Mucosa of descending colon (tissue), 3 donors: ENCODE results near the gene PIM2. TPM values are rescaled to one million over a fixed set of nuclear protein-coding genes. Genes with fewer than 3 reads are reported as not detected.
A peak's percentile ranks its signal among the peaks of the same experiment; 100 is the strongest.

ENCODE experiments used
- ATAC-seq: fragments of 200-7000 bp; cut with Tn5 transposase; one replicate; pipeline ENCODE4 v1.9.1; 2020; ENCODE audit warnings: mild to moderate bottlenecking, moderate library complexity
- DNase-seq, 3 donors: peaks; one replicate each; pipeline ENCODE4 v3.0.0-alpha.2; 2020
- H3K36me3 ChIP-seq: fragments of 200-600 bp; one replicate; pipeline ENCODE4 v1.8.0; 2021; ENCODE audit warnings: low read depth, mild to moderate bottlenecking
- H3K4me1 ChIP-seq: fragments of 200-600 bp; one replicate; pipeline ENCODE4 v1.8.0; 2021; ENCODE audit warnings: low read depth, mild to moderate bottlenecking
- H3K4me3 ChIP-seq: fragments of 200-600 bp; one replicate; pipeline ENCODE4 v1.8.0; 2021; ENCODE audit warnings: mild to moderate bottlenecking
- H3K9me3 ChIP-seq: fragments of 200-600 bp; one replicate; pipeline ENCODE4 v1.8.0; 2021; ENCODE audit warnings: mild to moderate bottlenecking
- CTCF ChIP-seq: fragments of 200-600 bp; IDR thresholded peaks from one replicate; pipeline ENCODE4 v1.8.0; 2022; ENCODE audit warnings: antibody characterized with exemption, mild to moderate bottlenecking
- intact Hi-C, 2 donors: fragments of 100-400 bp; cut with DNase I in 1 of 2; cut with micrococcal nuclease in 1 of 2; formaldehyde crosslinking; loops; one replicate each; pipeline versions ENCODE4 v1.11.0 to v1.11.1; 2022; cut with DNase I, micrococcal nuclease
- total RNA-seq, 3 donors: library from RNA; stranded (reverse); fragmentation: NEBNext Ultra II Directional in 2 of 3; extraction: Animal tissue kit (Norgen Biotek cat#: 25700) in 2 of 3; gene quantifications; one replicate each; pipeline versions ENCODE4 v1.2.1 to v1.2.4, GENCODE V29; 2021 to 2023
- donor health status: DM: no; HTN: no; CAD: no; lungs with moderate emphysema.
- donor health status: DM: no; HTN: no; CAD: no.
- donor health status: DM: no; HTN: yes; CAD: no.

The PIM2 gene
- total RNA-seq, 3 donors from 2014 or later = 10.5 to 30.0 (median 20.5) TPM

GRCh38 chrX:48938721-48939425, 20.0 kb upstream of the PIM2 start:
- peak in 1 of 3 donors; percentile 66 for DNase-seq
- H3K4me1 ChIP-seq = no peaks in the 10 kb centered on the region
- no peaks in the 10 kb centered on the region for H3K9me3 ChIP-seq
- no peak for TF ChIP-seq CTCF
- peak; percentile 40 for ATAC-seq
- no peak overlapping the region for H3K4me3 ChIP-seq
- intact Hi-C loops = no loop called here
- H3K36me3 ChIP-seq = no peaks in the 10 kb centered on the region

- TF ChIP-seq CTCF = no peak
- DNase-seq = peak; percentile 65 to 94 (median 75)
- Histone ChIP-seq H3K36me3 (no peaks in the 10 kb centered on the region), H3K4me3 (no peak overlapping the region), H3K4me1 (no peaks in the 10 kb centered on the region), H3K9me3 (no peaks in the 10 kb centered on the region)
- intact Hi-C loops = no loop called here
- ATAC-seq = peak; percentile 80
Observed at GRCh38 chrX:48937054-48937907, 18.5 kb upstream of the PIM2 start.

GRCh38 chrX:48936429-48937053, 17.7 kb upstream of the PIM2 start:
- DNase-seq = no peak
- no peak overlapping the region for H3K4me3 ChIP-seq
- H3K9me3 ChIP-seq = no peaks in the 10 kb centered on the region
- intact Hi-C loops = no loop called here
- no peak for ATAC-seq
- no peaks in the 10 kb centered on the region for H3K36me3 ChIP-seq
- H3K4me1 ChIP-seq = no peaks in the 10 kb centered on the region
- no peak for TF ChIP-seq CTCF

- DNase-seq (no peak), ATAC-seq (no peak)
- Histone ChIP-seq H3K4me3 (no peak overlapping the region), H3K9me3 (no peaks in the 10 kb centered on the region), H3K36me3 (no peaks in the 10 kb centered on the region), H3K4me1 (no peaks in the 10 kb centered on the region)
- intact Hi-C loops = no loop called here
- TF ChIP-seq CTCF = no peak
Observed at GRCh38 chrX:48935301-48935670, 16.5 kb upstream of the PIM2 start.

- ATAC-seq (no peak), DNase-seq (no peak)
- no peak for TF ChIP-seq CTCF
- H3K4me1 ChIP-seq = no peaks in the 10 kb centered on the region
- H3K4me3 ChIP-seq = no peak overlapping the region
- H3K36me3 ChIP-seq = no peaks in the 10 kb centered on the region
- no peaks in the 10 kb centered on the region for H3K9me3 ChIP-seq
- intact Hi-C loops = no loop called here
Observed at GRCh38 chrX:48934581-48935300, 15.9 kb upstream of the PIM2 start.
